ENCODE data around the gene TPRG1.

TPRG1 gene

GRCh38 chr3:189304465-189305351 is 132.9 kb downstream of the TPRG1 start:
- Histone ChIP-seq H3K27ac (peak overlapping the region in 1 of 2 donors; percentile 54), H3K4me3 (no peak overlapping the region)
- DNase-seq (ENCODE audit: low spot score): no peak
- no peak for TF ChIP-seq CTCF (IDR thresholded peaks at IDR 0.05)

- peak overlapping the region in 1 of 2 donors; percentile 54 for H3K27ac ChIP-seq
Measured at GRCh38 chr3:189305412-189305811, 133.6 kb downstream of the TPRG1 start.

DNA sequence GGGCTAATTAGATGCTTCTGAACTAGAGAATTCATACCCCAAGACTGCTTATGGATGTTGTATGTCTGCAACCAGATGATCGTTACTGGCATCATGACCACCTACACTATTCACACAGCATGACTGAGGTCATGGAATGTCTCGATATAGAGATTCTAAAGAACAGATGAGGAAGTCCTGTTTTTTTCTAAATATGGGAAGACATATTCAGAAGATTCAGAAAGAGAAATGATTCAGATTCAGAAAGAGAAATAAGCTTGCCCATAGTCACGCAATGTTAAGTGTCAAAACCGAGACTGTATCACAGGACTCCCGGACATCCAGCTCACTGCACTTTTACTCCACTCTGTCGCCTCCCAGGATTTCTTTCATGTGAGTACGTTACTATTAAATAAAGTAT is 136.2 kb downstream of the TPRG1 start:
- H3K27ac ChIP-seq: no peak overlapping the region
- no peak for DNase-seq (ENCODE audit: low spot score)
- no peak for TF ChIP-seq CTCF (IDR thresholded peaks at IDR 0.05)
- H3K4me3 ChIP-seq: no peak overlapping the region

More at GRCh38 chr3:189305412-189305811, 133.6 kb downstream of the TPRG1 start:
- DNase-seq (ENCODE audit: low spot score): no peak
- no peak overlapping the region for H3K4me3 ChIP-seq
- TF ChIP-seq CTCF (IDR thresholded peaks at IDR 0.05): no peak

DNA sequence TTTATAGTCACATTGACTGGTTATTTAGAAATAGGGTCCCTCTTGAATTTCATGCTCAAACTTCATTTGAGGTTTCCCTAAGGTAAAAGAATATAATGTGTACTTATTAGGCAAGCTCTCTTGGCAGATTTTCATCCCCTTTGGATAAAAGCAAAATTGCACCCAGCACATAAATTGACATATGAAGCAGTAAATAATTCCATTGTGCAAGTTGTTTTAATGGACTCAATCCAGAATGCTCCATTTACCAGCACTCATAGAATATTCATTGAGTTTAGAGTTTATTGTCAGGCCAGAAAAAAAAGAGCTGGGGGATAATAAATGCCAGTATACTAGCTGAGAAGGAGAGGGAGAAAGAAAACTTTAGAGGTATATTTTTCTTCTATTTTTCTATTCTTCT is 136.8 kb downstream of the TPRG1 start:
- no peak overlapping the region for H3K4me3 ChIP-seq
- no peak overlapping the region for H3K27ac ChIP-seq
- no peak for TF ChIP-seq CTCF (IDR thresholded peaks at IDR 0.05)
- no peak for DNase-seq (ENCODE audit: low spot score)

DNA sequence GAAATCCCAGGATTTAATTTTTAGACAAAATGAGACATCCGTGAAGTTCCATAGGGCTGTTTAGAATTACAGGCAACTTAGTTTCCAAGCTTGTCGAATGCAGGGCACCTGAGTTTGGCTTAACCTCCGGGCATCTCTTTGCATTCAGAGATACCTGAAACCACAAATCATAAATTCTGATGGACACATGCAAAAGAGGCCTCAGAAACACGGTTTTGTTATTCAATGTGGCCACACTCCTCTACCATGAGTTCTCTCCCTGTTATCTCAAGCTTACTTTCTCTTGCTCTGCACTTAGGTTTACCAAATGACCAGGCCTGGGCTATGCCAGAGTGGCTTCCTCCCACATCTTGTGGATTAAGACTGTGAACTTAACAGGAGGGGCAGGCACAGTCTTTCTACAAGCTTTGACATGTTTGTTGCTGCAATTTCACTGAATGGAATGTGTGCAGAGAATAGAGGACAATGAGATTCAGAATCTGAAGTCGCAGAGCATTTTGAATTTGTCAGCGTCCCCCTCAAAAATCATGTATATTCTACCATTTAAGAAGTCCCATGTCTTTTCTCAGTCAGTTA is 137.7 kb downstream of the TPRG1 start:
- no peak for DNase-seq (ENCODE audit: low spot score)
- H3K27ac ChIP-seq: no peak overlapping the region
- H3K4me3 ChIP-seq: no peak overlapping the region
- no peak for TF ChIP-seq CTCF (IDR thresholded peaks at IDR 0.05)

GRCh38 chr3:189311521-189311920 is 139.8 kb downstream of the TPRG1 start:
- Histone ChIP-seq H3K27ac (no peak overlapping the region), H3K4me3 (no peak overlapping the region)
- no peak for DNase-seq (ENCODE audit: low spot score)
- no peak for TF ChIP-seq CTCF (IDR thresholded peaks at IDR 0.05)

- no peak for TF ChIP-seq CTCF (IDR thresholded peaks at IDR 0.05)
- Histone ChIP-seq H3K4me3 (no peak overlapping the region), H3K27ac (no peak overlapping the region)
- DNase-seq (ENCODE audit: low spot score): no peak
Measured at GRCh38 chr3:189312866-189313265, 141.1 kb downstream of the TPRG1 start.

Measured in coronary artery (tissue), 2 donors.